Aorta (tissue), 5 donors: Measurements from ENCODE around the gene AMY1A. TPM values are rescaled to one million over a fixed set of nuclear protein-coding genes. Genes with fewer than 3 reads are reported as not detected.
"Not testable (repeated sequence)": the region's sequence is repeated elsewhere in the genome, so short reads cannot be mapped to it uniquely, and the experiment has no call there.

Experiments
- ATAC-seq: fragments of 200-7000 bp; cut with Tn5 transposase; one replicate; pipeline ENCODE4 v1.9.1; 2022; ENCODE audit warnings: moderate library complexity; ENCODE audit not compliant: low FRiP score
- DNase-seq, 2 donors: peaks; one replicate each; pipeline ENCODE4 v3.0.0-alpha.2; 2020
- H3K27ac ChIP-seq, 2 donors: one replicate each; pipeline ENCODE4 v1.5.1; 2013; ENCODE audit warnings: low read length in 2 of 2, mild to moderate bottlenecking in 2 of 2, moderate library complexity in 2 of 2, control low read depth in 1 of 2, inconsistent platforms in 1 of 2, low read depth in 1 of 2
- H3K27me3 ChIP-seq, 2 donors: one replicate each; pipeline ENCODE4 v1.6.1; 2013; ENCODE audit warnings: control low read depth in 1 of 2, low read length in 1 of 2, mild to moderate bottlenecking in 1 of 2, moderate library complexity in 1 of 2; ENCODE audit not compliant: insufficient read depth in 2 of 2, control insufficient read depth in 1 of 2
- H3K36me3 ChIP-seq, 2 donors: one replicate each; pipeline ENCODE4 v1.6.1; 2013; ENCODE audit warnings: control low read depth in 1 of 2, low read length in 1 of 2, mild to moderate bottlenecking in 1 of 2; ENCODE audit not compliant: insufficient read depth in 2 of 2, control insufficient read depth in 1 of 2
- H3K4me1 ChIP-seq, 2 donors: one replicate each; pipeline ENCODE4 v1.6.1; 2013; ENCODE audit warnings: low read length in 2 of 2, control low read depth in 1 of 2, mild to moderate bottlenecking in 1 of 2, moderate library complexity in 1 of 2; ENCODE audit not compliant: insufficient read depth in 2 of 2, control insufficient read depth in 1 of 2
- H3K4me3 ChIP-seq, 2 donors: one replicate each; pipeline ENCODE4 v1.5.1; 2013; ENCODE audit warnings: low read length in 2 of 2, control low read depth in 1 of 2, mild to moderate bottlenecking in 1 of 2
- H3K9me3 ChIP-seq: one replicate; pipeline ENCODE4 v1.6.1; 2013; ENCODE audit warnings: mild to moderate bottlenecking, low read length; ENCODE audit not compliant: control insufficient read depth
- WGBS, 2 donors: extraction: QIAGEN DNeasy Blood & Tissue Kit; methylation state at CpG; one replicate each; pipeline ENCODE4 v1.1.7; 2013; 5-methylcytosine and 5-hydroxymethylcytosine counted together
- intact Hi-C, 2 donors: fragments of 100-400 bp; cut with DNase I; formaldehyde crosslinking; loops; one replicate each; pipeline versions ENCODE4 v1.14.2 to v1.15.0; 2022
- long read RNA-seq, 2 donors: library from polyadenylated mRNA; unstranded; transcript quantifications; one replicate each; pipeline ENCODE4 v2.0.0, GENCODE V29; 2020 to 2021
- polyA plus RNA-seq, 2 donors: library from polyadenylated mRNA; stranded (reverse); fragments of 200-250 nt; gene quantifications; one replicate each; pipeline ENCODE4 v1.2.3, GENCODE V29; 2013
- total RNA-seq, 2 donors: library from RNA; stranded (reverse); fragmentation: NEBNext Ultra II Directional; extraction: Animal tissue kit (Norgen Biotek cat#: 25700); gene quantifications; one replicate each; pipeline ENCODE4 v1.2.1, GENCODE V29; 2021
- donor health status: healthy with polysubstance abuse.
- donor health status: Bipolar disorder and iron deficiency.
- donor health status: DM: no; HTN: no; CAD: no.
- donor health status: DM: no; HTN: no; CAD: no.
- donor health status: DM: yes; HTN: yes; CAD: no.

Gene AMY1A
- total RNA-seq (not detected), polyA plus RNA-seq (not detected)
- long read RNA-seq, donor 1: 0 reads
- long read RNA-seq, donor 2: 0 reads

DNA sequence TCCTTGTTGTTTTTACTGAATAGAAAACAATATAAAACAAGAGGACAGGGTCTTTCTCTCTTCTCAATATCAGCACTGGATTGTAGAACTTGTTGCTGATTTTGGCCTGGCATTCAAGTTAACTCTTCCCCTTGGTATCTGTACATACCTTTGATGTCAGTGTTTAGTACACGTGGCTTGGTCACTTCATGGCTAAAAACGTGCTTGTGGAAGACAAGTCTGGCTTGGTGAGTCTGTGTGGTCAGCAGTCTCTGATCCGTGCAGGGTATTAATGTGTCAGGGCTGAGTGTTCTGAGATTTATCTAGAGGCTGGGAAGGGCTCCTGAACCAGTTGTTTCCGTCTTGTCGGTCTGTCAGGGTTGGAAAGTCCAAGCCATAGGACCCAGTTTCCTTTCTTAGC, at the start of gene AMY1A:
Gene AMY1A, plus strand, starts transcription at position 301 of the 400 bp plus-strand sequence. CDS start 571 bp downstream, outside the sequence.
- H3K9me3 ChIP-seq, H3K27me3 ChIP-seq, DNase-seq, H3K4me1 ChIP-seq, H3K4me3 ChIP-seq, H3K36me3 ChIP-seq, ATAC-seq, intact Hi-C loops, H3K27ac ChIP-seq: not testable (repeated sequence)
- no CpG with 5 or more reads among the region's 5 CpGs for WGBS, 2 donors

DNA sequence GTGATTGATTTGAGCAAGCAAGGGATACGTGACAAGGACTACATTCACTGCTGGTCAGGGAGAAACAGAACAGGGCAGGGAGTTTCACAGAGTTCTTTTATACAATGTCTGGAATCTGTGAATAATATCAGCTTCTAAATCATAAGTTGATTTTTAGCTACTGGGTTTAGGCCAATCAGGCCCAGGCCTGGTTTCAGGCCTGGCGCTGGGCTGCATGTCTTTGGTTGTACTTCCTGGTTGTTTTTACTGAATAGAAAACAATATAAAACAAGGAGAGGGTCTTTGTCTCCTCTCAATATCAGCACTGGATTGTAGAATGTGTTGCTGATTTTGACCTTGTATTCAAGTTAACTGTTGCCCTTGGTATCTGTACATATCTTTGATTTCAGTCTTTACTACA, 39.2 kb upstream of the AMY1A start:
- DNase-seq (no peak), ATAC-seq (no peak)
- 87 to 89% methylated on average over 2 of the region's 2 CpGs for WGBS, 2 donors

DNA sequence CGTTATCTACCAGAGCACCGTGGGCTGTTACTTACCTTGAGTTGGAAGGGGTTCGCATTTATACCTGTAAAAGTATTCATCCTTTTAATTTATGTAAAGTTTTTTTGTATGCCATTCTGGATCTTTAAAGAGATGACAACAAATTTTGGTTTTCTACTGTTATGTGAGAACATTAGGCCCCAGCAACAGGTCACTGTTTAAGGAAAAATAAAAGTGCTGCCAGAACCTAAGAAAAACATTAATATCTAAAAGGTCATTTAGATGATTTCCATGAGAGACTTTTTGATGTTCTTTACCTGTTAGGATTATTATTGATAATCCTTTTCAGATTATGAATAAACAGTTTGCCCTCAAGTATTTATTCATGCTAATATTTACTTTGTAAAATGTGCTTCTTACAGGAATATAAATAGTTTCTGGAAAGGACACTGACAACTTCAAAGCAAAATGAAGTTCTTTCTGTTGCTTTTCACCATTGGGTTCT, 38.5 kb upstream of the AMY1A start, which contains the start of gene AMY2A:
Gene AMY2A, plus strand, starts transcription at position 434 of the 484 bp plus-strand sequence. Its CDS starts 14 bp downstream, at position 448.
- H3K27ac ChIP-seq, H3K27me3 ChIP-seq, ATAC-seq, H3K36me3 ChIP-seq, intact Hi-C loops, DNase-seq, H3K4me1 ChIP-seq, H3K9me3 ChIP-seq, H3K4me3 ChIP-seq: not testable (repeated sequence)
- WGBS, 2 donors: 87 to 89% methylated on average over 3 of the region's 3 CpGs

More for the DNA sequence above, 39.2 kb upstream of the AMY1A start:
- H3K9me3 ChIP-seq: no peaks in the 10 kb centered on the region
- H3K36me3 ChIP-seq: no peaks in the 10 kb centered on the region
- no peak overlapping the region for H3K4me3 ChIP-seq
- intact Hi-C loops: no loop called here
- no peak overlapping the region for H3K27ac ChIP-seq
- H3K27me3 ChIP-seq: no peaks in the 10 kb centered on the region
- no peaks in the 10 kb centered on the region for H3K4me1 ChIP-seq

DNA sequence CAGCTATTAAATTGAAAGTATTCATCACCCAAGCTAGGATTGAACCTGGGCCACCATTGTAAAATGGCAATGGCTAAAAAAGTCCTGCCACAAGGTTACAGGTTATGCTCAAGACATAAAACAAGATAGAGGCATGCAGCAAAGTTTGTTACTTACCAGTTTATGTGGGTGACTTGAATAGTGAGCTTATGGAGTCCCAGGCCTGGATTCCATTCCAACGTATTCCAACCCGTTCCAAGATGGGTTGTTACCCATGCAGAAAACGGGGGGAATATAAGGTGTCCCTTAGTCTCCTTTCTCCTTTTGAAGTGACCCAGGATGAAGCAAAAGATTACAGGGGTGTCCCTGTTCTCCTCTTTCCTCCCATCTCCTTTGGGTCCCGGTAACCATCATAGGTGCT, 28.1 kb upstream of the AMY1A start:
- WGBS, 2 donors: 83% methylated on average over 3 of the region's 4 CpGs
- intact Hi-C loops, H3K27ac ChIP-seq, H3K27me3 ChIP-seq, H3K36me3 ChIP-seq, DNase-seq, H3K4me3 ChIP-seq, H3K4me1 ChIP-seq, H3K9me3 ChIP-seq: not testable (repeated sequence)
- peak; percentile 65 for ATAC-seq

DNA sequence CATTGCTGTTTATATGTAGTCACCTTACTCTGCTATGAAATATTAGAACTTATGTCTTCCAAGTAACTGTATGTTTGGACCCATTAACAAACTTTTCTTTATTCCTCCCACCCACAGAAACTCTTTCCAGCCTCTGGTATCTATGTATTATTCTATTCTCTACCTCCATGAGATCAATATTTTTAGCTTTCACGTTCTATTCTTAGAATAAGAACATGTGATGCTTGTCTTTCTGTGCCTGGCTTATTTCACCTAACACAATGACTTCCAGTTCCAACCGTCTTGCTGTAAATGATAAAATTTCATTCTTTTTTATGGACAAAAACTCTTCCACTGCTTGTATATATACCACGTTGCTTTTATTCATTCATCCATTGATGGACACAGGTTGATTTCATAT, 14.4 kb upstream of the AMY1A start:
- H3K27me3 ChIP-seq, H3K27ac ChIP-seq, intact Hi-C loops, DNase-seq, H3K4me3 ChIP-seq, ATAC-seq, H3K36me3 ChIP-seq, H3K9me3 ChIP-seq, H3K4me1 ChIP-seq: not testable (repeated sequence)
- WGBS, 2 donors: no CpG with 5 or more reads among the region's 3 CpGs

DNA sequence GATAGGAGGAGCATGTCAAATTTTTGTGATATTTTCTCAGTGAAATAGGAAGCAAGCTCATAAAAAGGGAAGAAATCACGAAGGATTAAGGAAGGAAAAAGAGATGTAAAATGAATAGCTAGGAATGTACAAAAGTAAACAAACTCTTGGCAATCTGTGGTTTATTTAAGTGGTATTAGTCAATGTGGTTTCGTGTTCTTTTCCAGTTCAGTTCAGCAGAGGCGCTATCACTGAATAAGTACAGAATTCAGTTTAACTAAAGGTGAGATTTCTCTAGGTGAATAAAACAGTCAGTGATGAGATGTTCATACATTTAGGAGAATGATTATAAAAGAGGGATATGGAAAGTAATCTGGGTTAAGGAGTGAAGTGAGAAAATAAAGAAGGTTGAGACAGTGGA, 11.7 kb upstream of the AMY1A start:
- H3K4me1 ChIP-seq, H3K27me3 ChIP-seq, DNase-seq, H3K36me3 ChIP-seq, H3K27ac ChIP-seq, intact Hi-C loops, ATAC-seq, H3K9me3 ChIP-seq, H3K4me3 ChIP-seq: not testable (repeated sequence)
- no CpG with 5 or more reads among the region's 3 CpGs for WGBS, 2 donors

DNA sequence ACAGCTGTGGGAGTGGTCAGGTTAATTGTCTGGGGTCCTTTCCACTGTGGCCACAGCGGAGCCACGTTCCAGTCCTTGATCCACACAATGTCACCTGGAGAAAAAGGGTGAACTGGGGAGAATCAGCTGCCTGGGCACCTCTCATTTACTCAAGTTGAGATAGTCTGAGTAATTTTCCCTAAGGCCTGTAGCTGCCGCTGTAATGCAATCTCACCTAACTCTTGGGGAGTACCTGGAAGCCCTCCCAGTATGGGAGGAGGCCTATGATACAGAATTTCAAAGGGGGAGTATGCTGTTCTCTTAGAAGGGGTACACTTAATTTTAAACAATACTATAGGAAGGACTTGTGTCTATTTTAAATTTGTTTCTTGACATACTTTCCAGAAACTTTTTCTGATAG, 5.3 kb upstream of the AMY1A start:
- H3K27me3 ChIP-seq, intact Hi-C loops, H3K4me3 ChIP-seq, ATAC-seq, H3K9me3 ChIP-seq, H3K27ac ChIP-seq, H3K4me1 ChIP-seq, H3K36me3 ChIP-seq, DNase-seq: not testable (repeated sequence)
- WGBS, 2 donors: no CpG with 5 or more reads among the region's 3 CpGs

DNA sequence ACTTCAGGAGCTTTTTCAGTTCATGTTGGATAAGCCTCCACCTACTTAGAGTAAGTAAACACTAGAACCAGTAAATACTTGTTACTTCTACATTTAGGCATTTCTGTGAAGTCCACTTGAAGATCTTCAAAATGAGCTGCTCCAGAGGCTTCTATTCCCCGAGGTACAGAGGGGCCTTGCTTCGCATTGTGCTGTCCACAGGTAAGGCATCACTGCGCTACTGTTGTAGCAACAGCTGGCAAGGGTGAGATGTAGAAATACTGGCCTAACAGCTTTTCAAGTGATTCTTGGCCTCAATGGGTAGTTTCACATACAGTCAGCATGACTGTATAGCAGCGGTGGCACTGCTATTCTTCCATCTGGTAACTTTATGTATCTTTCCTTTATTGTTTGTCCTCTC, 4.7 kb upstream of the AMY1A start:
- intact Hi-C loops, H3K4me1 ChIP-seq, H3K27ac ChIP-seq, H3K27me3 ChIP-seq, DNase-seq, H3K4me3 ChIP-seq, H3K9me3 ChIP-seq, H3K36me3 ChIP-seq: not testable (repeated sequence)
- peak; percentile 37 for ATAC-seq
- WGBS, 2 donors: no CpG with 5 or more reads among the region's 4 CpGs

DNA sequence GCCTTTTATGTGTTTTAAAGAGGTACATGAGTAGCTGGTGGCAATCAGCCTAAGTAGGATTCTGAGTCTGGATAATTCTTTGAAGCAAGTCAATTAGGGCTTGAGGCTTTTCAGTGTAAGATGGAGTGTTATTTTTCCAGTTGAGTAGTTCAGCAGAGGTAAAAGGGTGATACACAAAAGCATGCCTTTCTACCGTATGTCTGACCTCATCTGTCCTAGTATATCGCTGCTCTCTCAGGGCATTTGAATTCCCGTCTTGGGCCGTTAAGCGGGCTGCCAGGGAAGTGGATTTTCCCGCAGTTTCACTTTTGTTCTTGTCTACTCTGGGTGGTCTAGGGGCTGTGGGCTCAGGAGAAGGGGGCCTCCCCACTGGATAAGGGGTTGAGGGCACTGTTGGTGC, 1.4 kb upstream of the AMY1A start:
- H3K4me1 ChIP-seq, H3K4me3 ChIP-seq, H3K9me3 ChIP-seq, intact Hi-C loops, H3K36me3 ChIP-seq, ATAC-seq, H3K27me3 ChIP-seq, DNase-seq, H3K27ac ChIP-seq: not testable (repeated sequence)
- WGBS, 2 donors: no CpG with 5 or more reads among the region's 6 CpGs
